HCT116 (cell line): ENCODE data around the gene FLCN.

Source experiments
- CTCF ChIP-seq, 3 experiments: fragments of 200-600 bp in 1 of 3; sonication (generic) in 1 of 3; IDR thresholded peaks in 2 of 3; conservative IDR thresholded peaks in 1 of 3; 2 replicates each; pipeline ENCODE4 v1.5.1; 2012 to 2017; ENCODE audit warnings: low read depth in 2 of 3, low read length in 2 of 3, antibody characterized with exemption in 1 of 3, borderline replicate concordance in 1 of 3, control low read depth in 1 of 3, mild to moderate bottlenecking in 1 of 3, mixed read lengths in 1 of 3, mixed run types in 1 of 3, moderate library complexity in 1 of 3; ENCODE audit not compliant: insufficient read depth in 1 of 3
- EZH2 ChIP-seq: fragments of 200-600 bp; sonication (generic); IDR thresholded peaks from 2 replicates; pipeline ENCODE4 v1.6.1; 2017; ENCODE audit warnings: antibody characterized with exemption, mixed run types
- EZH2phosphoT487 ChIP-seq: fragments of 200-600 bp; IDR thresholded peaks from 2 replicates; pipeline ENCODE4 v1.6.1; 2018; ENCODE audit warnings: antibody characterized with exemption, borderline replicate concordance
- FOSL1 ChIP-seq: IDR thresholded peaks from 2 replicates; pipeline ENCODE4 v1.6.1; 2012; ENCODE audit warnings: low read depth
- JUND ChIP-seq: IDR thresholded peaks from 2 replicates; pipeline ENCODE4 v1.6.1; 2012
- POLR2A ChIP-seq: IDR thresholded peaks from 2 replicates; pipeline ENCODE4 v1.7.0; 2011; ENCODE audit warnings: borderline replicate concordance; ENCODE audit not compliant: insufficient read depth, insufficient read length; ENCODE audit errors: extremely low read depth
- POLR2AphosphoS5 ChIP-seq: IDR thresholded peaks from 2 replicates; pipeline ENCODE4 v1.6.1; 2011; ENCODE audit warnings: mild to moderate bottlenecking, low read depth, low read length, moderate library complexity
- RAD21 ChIP-seq: IDR thresholded peaks from 2 replicates; pipeline ENCODE4 v1.6.1; 2012; ENCODE audit warnings: low read depth, mild to moderate bottlenecking
- REST ChIP-seq: IDR thresholded peaks from 2 replicates; pipeline ENCODE4 v1.6.1; 2012; ENCODE audit warnings: low read depth
- SIN3A ChIP-seq: IDR thresholded peaks from 2 replicates; pipeline ENCODE4 v1.6.1; 2012; ENCODE audit warnings: low read depth
- TCF7L2 ChIP-seq: IDR thresholded peaks from 2 replicates; pipeline ENCODE4 v1.7.0; 2011; ENCODE audit warnings: borderline replicate concordance, inconsistent platforms; ENCODE audit not compliant: insufficient read depth, insufficient read length; ENCODE audit errors: extremely low read depth
- YY1 ChIP-seq: IDR thresholded peaks from 2 replicates; pipeline ENCODE4 v1.6.1; 2011; ENCODE audit warnings: low read length, low read depth, moderate library complexity, mild to moderate bottlenecking; ENCODE audit not compliant: insufficient replicate concordance; ENCODE audit errors: extremely low read depth
- ZBTB33 ChIP-seq: IDR thresholded peaks from 2 replicates; pipeline ENCODE4 v1.6.1; 2011; ENCODE audit warnings: mild to moderate bottlenecking, low read length, moderate library complexity; ENCODE audit not compliant: insufficient replicate concordance; ENCODE audit errors: extremely low read depth
- ZNF274 ChIP-seq: fragments of 200-500 bp; sonication (Bioruptor generic); IDR thresholded peaks from 2 replicates; pipeline ENCODE4 v1.6.1; 2014; ENCODE audit warnings: mild to moderate bottlenecking, low read depth, low read length, inconsistent platforms

GRCh38 chr17:17258998-17259397 lies 22.0 kb upstream of the FLCN start:
- TF ChIP-seq CTCF (IDR thresholded peaks at IDR 0.05 in 2 of 3, conservative IDR thresholded peaks at IDR 0.05 in 1 of 3; ENCODE audit: borderline replicate concordance in 1 of 3, insufficient read depth in 1 of 3, low read depth in 2 of 3, low read length in 2 of 3) (no peak), ZNF274 (no peak), POLR2A (no peak), TCF7L2 (no peak), RAD21 (no peak), YY1 (no peak), EZH2 (no peak), EZH2phosphoT487 (no peak), ZBTB33 (no peak), FOSL1 (no peak), POLR2AphosphoS5 (no peak), REST (no peak), JUND (no peak), SIN3A (no peak)
